ENCODE measurements around the gene SULF2. TPM values are rescaled to one million over a fixed set of nuclear protein-coding genes. Genes with fewer than 3 reads are reported as not detected.

SULF2 gene
- total RNA-seq, 1 experiment from 2014 or later: 2.2 TPM

- Histone ChIP-seq H3K27me3 (replicated peaks) (no peaks in the 10 kb centered on the region), H3K36me3 (no peaks in the 10 kb centered on the region), H3K4me3 (no peak overlapping the region), H3K4me1 (replicated peaks) (no peaks in the 10 kb centered on the region), H3K9me3 (replicated peaks) (no peaks in the 10 kb centered on the region; the same call in 1 of the 2 replicates), H3K27ac (no peak overlapping the region)
- no peak for DNase-seq (ENCODE audit: low read depth in 1 of 2, low spot score in 2 of 2)
Measured at GRCh38 chr20:47737923-47738322, 47.4 kb downstream of the SULF2 start.

DNA sequence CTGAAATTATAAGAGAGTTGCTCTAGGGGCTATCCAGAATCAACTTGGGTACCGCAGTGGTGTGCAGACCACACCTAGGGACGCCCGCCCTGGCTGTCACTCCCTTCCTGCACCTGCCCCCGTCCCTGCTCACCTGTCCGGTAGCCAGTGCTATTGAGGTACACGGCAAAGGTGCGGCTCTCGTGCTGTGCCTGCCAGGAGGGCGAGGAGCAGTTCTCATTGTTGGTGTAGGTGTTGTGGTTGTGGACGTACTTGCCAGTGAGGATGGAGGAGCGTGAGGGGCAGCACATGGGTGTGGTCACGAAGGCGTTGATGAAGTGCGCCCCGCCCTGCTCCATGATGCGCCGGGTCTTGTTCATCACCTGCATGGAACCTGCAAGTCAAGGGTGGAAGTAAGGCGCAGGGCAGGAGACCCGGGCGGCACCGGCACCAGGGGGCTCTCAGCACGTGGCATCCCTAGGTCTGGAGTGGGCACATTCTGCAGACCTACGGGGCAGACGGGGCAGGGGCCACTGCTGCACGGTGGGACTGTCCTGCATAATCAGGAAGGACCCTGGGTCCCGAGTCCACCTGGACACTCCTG is 48.6 kb downstream of the SULF2 start:
- Histone ChIP-seq H3K36me3 (no peaks in the 10 kb centered on the region), H3K27ac (no peak overlapping the region), H3K9me3 (replicated peaks) (no peaks in the 10 kb centered on the region; the same call in 1 of the 2 replicates), H3K4me1 (replicated peaks) (no peaks in the 10 kb centered on the region), H3K4me3 (no peak overlapping the region), H3K27me3 (replicated peaks) (no peaks in the 10 kb centered on the region)
- DNase-seq (ENCODE audit: low read depth in 1 of 2, low spot score in 2 of 2): no peak

- no peaks in the 10 kb centered on the region for H3K4me1 ChIP-seq (replicated peaks)
- no peaks in the 10 kb centered on the region for H3K27me3 ChIP-seq (replicated peaks)
- DNase-seq (ENCODE audit: low read depth in 1 of 2, low spot score in 2 of 2): no peak
- H3K4me3 ChIP-seq: no peak overlapping the region
- no peak overlapping the region for H3K27ac ChIP-seq
- no peaks in the 10 kb centered on the region for H3K36me3 ChIP-seq
- no peaks in the 10 kb centered on the region; the same call in 1 of the 2 replicates for H3K9me3 ChIP-seq (replicated peaks)
Measured at GRCh38 chr20:47735412-47736400, 49.6 kb downstream of the SULF2 start.

- Histone ChIP-seq H3K27me3 (replicated peaks) (no peaks in the 10 kb centered on the region), H3K4me3 (no peak overlapping the region), H3K4me1 (replicated peaks) (no peaks in the 10 kb centered on the region), H3K9me3 (replicated peaks) (no peaks in the 10 kb centered on the region), H3K36me3 (no peaks in the 10 kb centered on the region), H3K27ac (no peak overlapping the region)
- DNase-seq (ENCODE audit: low read depth in 1 of 2, low spot score in 2 of 2): no peak
Measured at GRCh38 chr20:47734870-47735269, 50.4 kb downstream of the SULF2 start.

GRCh38 chr20:47733892-47734291 is 51.4 kb downstream of the SULF2 start:
- no peak for DNase-seq (ENCODE audit: low read depth in 1 of 2, low spot score in 2 of 2)
- Histone ChIP-seq H3K9me3 (replicated peaks) (no peaks in the 10 kb centered on the region), H3K4me3 (no peak overlapping the region), H3K4me1 (replicated peaks) (no peaks in the 10 kb centered on the region), H3K27ac (no peak overlapping the region), H3K27me3 (replicated peaks) (no peaks in the 10 kb centered on the region), H3K36me3 (no peaks in the 10 kb centered on the region)

- Histone ChIP-seq H3K4me1 (replicated peaks) (no peaks in the 10 kb centered on the region), H3K27ac (no peak overlapping the region), H3K9me3 (replicated peaks) (no peaks in the 10 kb centered on the region), H3K4me3 (no peak overlapping the region), H3K27me3 (replicated peaks) (no peaks in the 10 kb centered on the region), H3K36me3 (no peaks in the 10 kb centered on the region)
- no peak for DNase-seq (ENCODE audit: low read depth in 1 of 2, low spot score in 2 of 2)
Measured at GRCh38 chr20:47730744-47731143, 54.5 kb downstream of the SULF2 start.

DNA sequence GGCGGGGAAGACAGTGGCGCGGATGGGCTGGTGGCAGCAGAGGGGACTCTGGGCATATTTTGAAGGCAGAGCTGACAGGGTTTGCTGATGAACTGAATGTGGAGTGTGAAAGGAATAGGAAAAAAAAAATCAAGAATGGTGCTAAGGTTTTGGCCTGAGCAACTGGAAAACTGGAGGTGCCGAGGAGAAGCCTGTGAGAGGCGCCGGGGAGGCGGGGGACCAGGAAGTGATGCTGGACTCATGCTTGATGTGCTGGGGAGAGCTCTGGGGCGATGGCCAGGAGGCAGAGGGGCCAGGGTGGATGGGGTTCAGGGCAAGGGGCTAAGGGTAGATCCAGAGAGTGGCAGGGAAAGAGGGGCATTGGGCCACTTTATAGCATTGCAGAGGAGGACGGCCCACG is 55.8 kb downstream of the SULF2 start:
- Histone ChIP-seq H3K27ac (no peak overlapping the region), H3K4me3 (no peak overlapping the region), H3K4me1 (replicated peaks) (no peaks in the 10 kb centered on the region), H3K9me3 (replicated peaks) (no peaks in the 10 kb centered on the region), H3K27me3 (replicated peaks) (no peaks in the 10 kb centered on the region), H3K36me3 (no peaks in the 10 kb centered on the region)
- no peak for DNase-seq (ENCODE audit: low read depth in 1 of 2, low spot score in 2 of 2)

DNA sequence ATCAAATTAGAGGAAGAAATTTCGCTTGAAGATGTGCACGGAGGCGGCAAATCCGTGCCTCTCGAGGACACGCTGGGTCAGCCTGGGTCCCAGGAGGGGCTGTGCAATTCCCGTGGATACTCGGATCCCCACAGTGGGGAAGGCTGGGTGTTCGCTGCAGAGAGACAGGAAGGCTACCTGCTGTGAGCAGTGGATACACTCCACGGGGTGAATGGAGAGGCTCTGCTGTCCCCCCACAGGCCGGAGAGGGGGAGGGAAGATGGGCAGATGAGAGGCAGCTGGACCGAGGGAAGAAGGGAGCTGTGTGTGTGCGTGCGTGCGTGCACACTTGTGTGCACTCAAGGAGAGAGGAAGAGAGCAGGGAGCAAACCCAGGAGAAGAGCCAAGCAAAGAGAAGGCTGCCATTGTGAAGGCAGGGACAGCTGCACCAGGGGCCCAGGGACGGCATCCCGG is 57.3 kb downstream of the SULF2 start:
- H3K27ac ChIP-seq: no peak overlapping the region
- no peaks in the 10 kb centered on the region for H3K36me3 ChIP-seq
- H3K4me3 ChIP-seq: no peak overlapping the region
- H3K4me1 ChIP-seq (replicated peaks): no peaks in the 10 kb centered on the region
- no peaks in the 10 kb centered on the region for H3K27me3 ChIP-seq (replicated peaks)
- no peak for DNase-seq (ENCODE audit: low read depth in 1 of 2, low spot score in 2 of 2)
- H3K9me3 ChIP-seq (replicated peaks): no peaks in the 10 kb centered on the region

DNA sequence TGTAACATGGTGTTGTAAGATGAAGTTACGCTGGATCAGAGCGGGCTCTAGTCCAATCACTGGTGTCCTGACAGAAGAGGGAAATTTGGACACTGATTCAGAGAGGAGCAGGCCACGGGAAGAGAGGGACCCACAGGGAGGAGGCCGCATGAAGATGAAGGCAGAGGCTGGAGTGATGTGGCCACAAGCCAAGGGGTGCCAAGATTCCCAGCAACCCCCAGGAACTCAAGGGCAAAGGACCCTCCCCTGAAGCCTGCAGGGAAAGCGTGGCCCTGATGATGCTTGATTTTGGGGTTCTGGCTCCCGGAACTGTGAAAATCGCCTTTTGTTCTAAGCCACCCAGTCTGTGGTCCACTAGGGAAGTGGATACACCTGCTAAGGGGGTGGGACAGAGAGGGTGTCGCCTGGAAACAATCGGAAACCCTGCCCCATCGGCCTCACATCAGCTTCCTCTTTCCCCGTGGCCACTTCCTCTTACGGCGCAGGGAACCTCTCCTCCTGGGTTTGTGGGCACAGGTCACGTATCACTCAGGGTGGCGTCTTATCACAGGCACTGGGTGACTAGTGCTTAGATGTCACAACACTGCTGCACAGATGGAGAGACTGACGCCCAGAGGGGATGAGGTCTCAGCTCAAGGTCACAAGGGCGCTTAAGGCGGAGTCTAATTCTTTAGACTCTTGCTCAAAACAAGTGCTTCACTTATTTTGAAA is 58.0 kb downstream of the SULF2 start:
- Histone ChIP-seq H3K27ac (no peak overlapping the region), H3K9me3 (replicated peaks) (no peaks in the 10 kb centered on the region), H3K27me3 (replicated peaks) (no peaks in the 10 kb centered on the region), H3K4me1 (replicated peaks) (no peaks in the 10 kb centered on the region), H3K36me3 (no peaks in the 10 kb centered on the region), H3K4me3 (no peak overlapping the region)
- DNase-seq (ENCODE audit: low read depth in 1 of 2, low spot score in 2 of 2): no peak

GRCh38 chr20:47726632-47727031 is 58.6 kb downstream of the SULF2 start:
- Histone ChIP-seq H3K27ac (no peak overlapping the region), H3K27me3 (replicated peaks) (no peaks in the 10 kb centered on the region), H3K36me3 (no peaks in the 10 kb centered on the region), H3K4me3 (no peak overlapping the region), H3K4me1 (replicated peaks) (no peaks in the 10 kb centered on the region), H3K9me3 (replicated peaks) (no peaks in the 10 kb centered on the region)
- DNase-seq (ENCODE audit: low read depth in 1 of 2, low spot score in 2 of 2): no peak

GRCh38 chr20:47725248-47725973 is 59.9 kb downstream of the SULF2 start:
- DNase-seq (ENCODE audit: low read depth in 1 of 2, low spot score in 2 of 2): peak; percentile 78 to 81
- Histone ChIP-seq H3K4me3 (no peak overlapping the region), H3K9me3 (replicated peaks) (no peaks in the 10 kb centered on the region), H3K27me3 (replicated peaks) (no peaks in the 10 kb centered on the region), H3K4me1 (replicated peaks) (no peaks in the 10 kb centered on the region), H3K36me3 (no peaks in the 10 kb centered on the region), H3K27ac (no peak overlapping the region)

DNA sequence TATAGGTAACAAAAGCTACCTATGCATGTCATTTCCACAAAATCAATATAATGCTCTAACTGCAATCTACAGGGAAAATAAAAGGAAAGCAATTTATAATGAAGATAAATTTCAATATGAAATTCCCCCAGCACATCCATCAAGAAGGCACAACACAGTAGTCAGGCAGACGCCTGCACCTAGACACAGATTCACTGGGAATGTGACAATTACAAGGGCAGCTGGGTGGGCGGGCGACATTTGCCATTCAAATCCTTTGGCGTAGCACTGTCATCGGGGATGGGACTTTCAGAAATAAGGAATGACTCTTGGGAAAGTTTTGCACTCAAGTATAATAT is 60.4 kb downstream of the SULF2 start:
- H3K9me3 ChIP-seq (replicated peaks): no peaks in the 10 kb centered on the region
- no peak for DNase-seq (ENCODE audit: low read depth in 1 of 2, low spot score in 2 of 2)
- H3K4me3 ChIP-seq: no peak overlapping the region
- H3K36me3 ChIP-seq: no peaks in the 10 kb centered on the region
- H3K27ac ChIP-seq: no peak overlapping the region
- H3K4me1 ChIP-seq (replicated peaks): no peaks in the 10 kb centered on the region
- no peaks in the 10 kb centered on the region for H3K27me3 ChIP-seq (replicated peaks)

DNA sequence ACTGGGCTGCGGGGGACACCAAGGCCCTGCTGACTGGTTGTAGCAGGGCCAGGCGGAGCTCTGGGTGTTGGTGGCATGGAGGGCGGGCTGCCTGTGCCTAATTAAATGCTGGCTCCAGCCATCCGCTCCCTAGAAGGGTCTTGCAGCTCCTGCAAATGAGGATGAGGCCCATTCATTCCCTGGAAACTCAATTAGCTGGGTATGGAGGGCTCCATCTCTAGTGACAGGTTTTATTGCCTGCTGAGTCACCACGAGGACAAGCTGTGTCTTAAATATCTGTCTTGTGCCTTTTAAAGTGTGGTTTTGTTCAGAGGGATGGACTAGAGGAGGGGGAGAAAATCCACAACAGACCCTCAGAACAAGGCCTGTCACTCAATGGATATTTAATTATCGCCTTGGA is 60.9 kb downstream of the SULF2 start:
- no peak for DNase-seq (ENCODE audit: low read depth in 1 of 2, low spot score in 2 of 2)
- no peaks in the 10 kb centered on the region for H3K27me3 ChIP-seq (replicated peaks)
- H3K9me3 ChIP-seq (replicated peaks): no peaks in the 10 kb centered on the region
- H3K4me3 ChIP-seq: no peak overlapping the region
- no peak overlapping the region for H3K27ac ChIP-seq
- H3K36me3 ChIP-seq: no peaks in the 10 kb centered on the region
- no peaks in the 10 kb centered on the region for H3K4me1 ChIP-seq (replicated peaks)
